ENCODE data around the gene SORCS2. TPM values are rescaled to one million over a fixed set of nuclear protein-coding genes. Genes with fewer than 3 reads are reported as not detected.
A peak's percentile ranks its signal among the peaks of the same experiment; 100 is the strongest.

Gene SORCS2
- total RNA-seq, 4 donors from 2014 or later, result 0.53 to 9.9 (median 0.90) TPM

GRCh38 chr4:7766661-7767345, 574.5 kb downstream of the SORCS2 start:
- DNase-seq, result peak in 1 of 3 donors; percentile 32
- Histone ChIP-seq H3K36me3 (peaks cover 0 to 83% (median 0%) of the 10 kb centered on the region in 3 donors), H3K9me3 (no peaks in the 10 kb centered on the region), H3K27ac (no peak overlapping the region), H3K4me1 (no peaks in the 10 kb centered on the region), H3K4me3 (no peak overlapping the region), H3K27me3 (no peaks in the 10 kb centered on the region)
- TF ChIP-seq POLR2A (IDR thresholded peaks at IDR 0.05) (no peak), CTCF (IDR thresholded peaks at IDR 0.05) (no peak)

GRCh38 chr4:7767526-7767925, 575.2 kb downstream of the SORCS2 start:
- no peaks in the 10 kb centered on the region for H3K27me3 ChIP-seq
- H3K36me3 ChIP-seq, result peaks cover 0 to 79% (median 0%) of the 10 kb centered on the region in 3 donors
- H3K4me3 ChIP-seq, result no peak overlapping the region
- peak in 1 of 3 donors; percentile 15 for DNase-seq
- no peaks in the 10 kb centered on the region for H3K9me3 ChIP-seq
- H3K27ac ChIP-seq, result no peak overlapping the region
- peaks cover 0 to 4% (median 0%) of the 10 kb centered on the region in 4 donors for H3K4me1 ChIP-seq
- TF ChIP-seq POLR2A (IDR thresholded peaks at IDR 0.05), result no peak
- no peak for TF ChIP-seq CTCF (IDR thresholded peaks at IDR 0.05)

- Histone ChIP-seq H3K36me3 (peaks cover 0 to 77% (median 0%) of the 10 kb centered on the region in 3 donors), H3K9me3 (no peaks in the 10 kb centered on the region), H3K4me1 (peaks cover 0 to 8% (median 0%) of the 10 kb centered on the region in 4 donors)
Measured at GRCh38 chr4:7767966-7768365, 575.6 kb downstream of the SORCS2 start.

GRCh38 chr4:7768736-7769135, 576.4 kb downstream of the SORCS2 start:
- H3K4me1 ChIP-seq, result peaks cover 0 to 15% (median 0%) of the 10 kb centered on the region in 4 donors

More at GRCh38 chr4:7767966-7768365, 575.6 kb downstream of the SORCS2 start:
- TF ChIP-seq POLR2A (IDR thresholded peaks at IDR 0.05) (no peak), CTCF (IDR thresholded peaks at IDR 0.05) (no peak)
- Histone ChIP-seq H3K27me3 (no peaks in the 10 kb centered on the region), H3K4me3 (no peak overlapping the region), H3K27ac (no peak overlapping the region)
- peak in 1 of 3 donors; percentile 18 for DNase-seq

More at GRCh38 chr4:7768736-7769135, 576.4 kb downstream of the SORCS2 start:
- Histone ChIP-seq H3K9me3 (no peaks in the 10 kb centered on the region), H3K4me3 (no peak overlapping the region), H3K27ac (no peak overlapping the region), H3K27me3 (no peaks in the 10 kb centered on the region), H3K36me3 (peaks cover 0 to 70% (median 0%) of the 10 kb centered on the region in 3 donors)
- no peak for TF ChIP-seq CTCF (IDR thresholded peaks at IDR 0.05)
- TF ChIP-seq POLR2A (IDR thresholded peaks at IDR 0.05), result no peak
- DNase-seq, result no peak

Data from Peyer's patch (tissue), 4 donors.